ENCODE results near the gene SORCS1. TPM values are rescaled to one million over a fixed set of nuclear protein-coding genes. Genes with fewer than 3 reads are reported as not detected.

The SORCS1 gene
- total RNA-seq, 1 donor from 2014 or later = not detected

DNA sequence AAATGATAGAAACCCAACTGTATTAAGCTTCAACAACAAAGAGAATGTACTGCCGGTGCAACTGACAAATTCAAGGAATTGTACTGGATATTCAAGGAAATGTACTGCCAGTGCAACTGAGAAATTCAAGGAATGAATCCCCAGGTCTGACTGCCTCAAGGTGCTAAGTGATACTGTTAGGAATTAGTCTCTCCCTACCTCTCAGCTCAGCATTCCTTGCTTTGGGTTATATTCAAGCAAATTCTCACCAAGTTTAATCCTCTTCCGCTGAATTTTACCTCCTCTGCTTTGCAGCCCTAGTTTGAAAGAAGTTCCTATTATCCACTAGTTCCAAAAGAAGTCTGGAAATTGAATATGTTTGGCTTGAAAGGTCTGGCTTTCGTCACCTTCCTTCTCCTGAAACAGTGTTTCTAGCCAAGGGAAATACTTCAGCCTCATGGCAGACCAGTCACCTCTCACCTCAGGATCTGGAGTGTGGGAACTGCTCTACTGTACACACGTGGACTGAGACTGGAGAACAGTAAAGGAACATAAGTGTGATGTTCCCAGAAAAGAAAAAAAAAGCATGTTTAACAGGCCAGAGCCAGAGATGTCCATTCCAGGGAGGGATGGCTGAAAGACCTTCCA, 60.4 kb downstream of the SORCS1 start:
- DNase-seq (ENCODE audit: low read depth in 2 of 2) = no peak

- no peak for DNase-seq (ENCODE audit: low read depth in 2 of 2)
Observed at GRCh38 chr10:107103174-107104025, 61.1 kb downstream of the SORCS1 start.

- DNase-seq (ENCODE audit: low read depth in 2 of 2) = no peak
Observed at GRCh38 chr10:107098326-107098725, 66.2 kb downstream of the SORCS1 start.

DNA sequence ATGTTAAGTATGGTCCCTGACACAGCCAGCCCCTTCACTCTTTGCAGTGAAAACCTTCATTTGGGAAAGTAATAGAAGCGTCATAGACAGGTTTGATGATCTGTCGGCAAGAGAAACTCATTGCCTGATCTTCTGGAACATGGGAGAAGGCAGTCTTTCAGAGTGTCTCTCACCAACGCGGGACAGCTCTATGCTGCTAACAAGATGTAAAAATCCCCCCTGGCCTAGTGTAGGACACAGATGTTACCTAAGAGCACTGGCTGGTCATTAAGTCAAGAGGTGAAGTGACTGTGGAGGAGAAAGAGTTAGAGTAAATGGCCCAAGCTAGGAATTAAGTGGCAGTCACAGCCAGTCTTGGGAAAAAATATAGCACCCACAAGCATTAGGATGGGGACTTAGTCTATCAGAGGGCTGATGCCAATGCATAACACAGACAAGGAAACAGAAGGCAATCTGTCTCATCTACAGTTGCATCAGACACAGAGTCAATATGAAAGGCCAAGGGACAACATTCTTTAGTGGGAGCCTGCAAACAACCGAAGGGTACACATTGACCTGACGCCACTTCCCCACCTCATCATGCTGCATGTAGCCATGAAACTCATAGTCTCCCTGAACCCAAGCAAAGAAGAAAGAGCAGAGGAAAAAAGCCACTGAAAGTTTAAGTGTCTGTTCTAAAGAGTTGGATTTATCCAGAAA, 69.5 kb downstream of the SORCS1 start:
- no peak for DNase-seq (ENCODE audit: low read depth in 2 of 2)

GRCh38 chr10:107092321-107092720, 72.2 kb downstream of the SORCS1 start:
- DNase-seq (ENCODE audit: low read depth in 2 of 2) = no peak

DNA sequence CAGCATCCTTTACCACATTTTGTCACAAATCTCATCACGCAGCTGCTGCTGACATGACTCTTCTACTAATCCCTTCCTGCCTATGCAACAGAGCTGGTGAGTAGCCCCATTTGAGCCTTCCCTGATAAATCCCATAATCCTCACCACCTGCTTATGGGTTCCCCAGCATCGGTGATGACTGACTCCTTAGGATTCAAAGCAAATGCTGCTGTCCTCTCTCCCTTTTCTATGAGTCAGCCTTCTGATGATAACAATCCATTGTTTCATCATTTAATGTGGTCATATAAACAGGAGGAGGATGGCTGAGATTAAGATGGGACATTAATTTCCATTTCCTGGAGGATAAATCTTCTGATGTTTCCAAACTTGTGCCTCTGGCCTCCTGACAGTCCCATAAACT, 73.4 kb downstream of the SORCS1 start:
- DNase-seq (ENCODE audit: low read depth in 2 of 2) = no peak

DNA sequence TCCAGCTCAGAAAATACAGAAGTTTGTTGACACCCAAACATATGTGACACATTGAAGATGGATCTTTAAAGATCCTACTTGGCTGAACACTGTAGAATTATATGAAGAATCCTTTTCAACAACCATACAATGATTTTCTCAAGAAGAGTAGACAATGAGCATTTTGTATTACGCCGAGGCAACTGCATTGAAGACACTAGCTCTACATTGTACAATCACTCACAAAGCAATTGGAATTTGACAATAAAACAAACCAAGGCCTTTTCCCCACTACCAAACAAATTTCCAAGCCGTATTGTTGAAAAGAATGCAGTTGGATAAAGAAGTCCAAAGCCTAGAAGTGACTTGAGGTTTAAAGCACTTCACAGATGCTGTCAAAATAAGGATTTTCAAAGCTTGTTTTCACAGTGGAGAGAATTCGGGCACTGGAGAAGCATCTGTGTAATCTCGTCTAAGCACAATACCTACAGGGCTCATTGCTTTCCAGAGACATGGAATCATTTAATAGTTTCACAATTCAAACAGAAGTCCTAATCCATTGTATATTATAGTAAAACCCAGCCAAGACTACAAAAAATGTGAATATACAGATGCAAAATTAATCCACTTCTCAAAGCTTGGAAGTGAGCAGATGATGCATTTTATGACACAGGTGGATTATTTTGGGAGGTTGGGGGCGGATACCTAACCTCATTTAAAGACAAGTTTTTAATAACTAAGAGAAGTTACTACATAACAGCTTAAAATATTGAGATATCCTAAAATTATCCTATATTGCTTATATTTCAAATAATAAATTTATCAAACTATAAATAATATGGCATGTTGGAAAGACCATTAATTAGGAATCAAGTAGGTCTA, 78.6 kb downstream of the SORCS1 start:
- DNase-seq (ENCODE audit: low read depth in 2 of 2) = no peak

- no peak for DNase-seq (ENCODE audit: low read depth in 2 of 2)
Observed at GRCh38 chr10:107083388-107084009, 81.0 kb downstream of the SORCS1 start.

GRCh38 chr10:107081644-107082043, 82.9 kb downstream of the SORCS1 start:
- no peak for DNase-seq (ENCODE audit: low read depth in 2 of 2)

DNA sequence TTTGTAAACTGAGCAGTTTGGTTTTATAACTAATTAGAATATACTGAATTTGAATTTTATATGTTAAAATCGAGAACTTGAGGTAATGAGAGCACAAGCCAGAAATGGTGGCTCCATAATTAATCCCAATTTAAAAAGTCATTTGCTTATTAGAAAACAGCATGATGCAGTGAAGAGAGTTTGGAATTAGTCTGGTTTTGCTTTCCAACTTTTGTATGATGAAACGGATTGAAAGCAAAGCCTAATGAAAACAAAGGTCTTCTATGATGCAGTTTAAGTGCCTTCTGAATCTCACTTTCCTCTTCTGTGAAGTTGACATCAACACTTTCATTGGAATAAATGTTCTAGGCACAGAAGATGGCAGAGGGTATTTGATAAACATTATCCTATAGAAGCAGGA, 89.4 kb downstream of the SORCS1 start:
- no peak for DNase-seq (ENCODE audit: low read depth in 2 of 2)

- DNase-seq (ENCODE audit: low read depth in 2 of 2) = no peak
Observed at GRCh38 chr10:107072786-107073185, 91.7 kb downstream of the SORCS1 start.

DNA sequence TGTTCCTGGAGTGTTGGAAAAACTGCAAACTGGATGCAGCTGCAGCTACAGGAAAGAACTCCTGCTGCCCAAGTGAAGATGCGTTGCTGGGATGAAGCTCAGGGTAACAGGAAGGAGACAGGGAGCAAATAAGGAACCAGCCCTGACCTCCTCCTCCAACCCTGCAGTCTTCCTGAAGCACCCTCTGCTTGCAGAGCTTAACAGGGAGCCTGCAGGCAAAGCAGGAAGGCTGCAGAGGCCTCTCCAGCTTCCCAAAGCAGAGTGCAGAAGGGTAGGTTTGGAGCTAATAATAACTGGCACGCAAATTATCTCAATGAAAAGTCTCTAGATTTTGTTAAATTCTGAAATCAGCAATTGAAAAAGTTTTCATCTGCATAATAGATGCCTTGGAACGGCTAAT, 92.5 kb downstream of the SORCS1 start:
- DNase-seq (ENCODE audit: low read depth in 2 of 2) = no peak

GRCh38 chr10:107071301-107071700, 93.2 kb downstream of the SORCS1 start:
- no peak for DNase-seq (ENCODE audit: low read depth in 2 of 2)

GRCh38 chr10:107067843-107068242, 96.7 kb downstream of the SORCS1 start:
- DNase-seq (ENCODE audit: low read depth in 2 of 2) = no peak

DNA sequence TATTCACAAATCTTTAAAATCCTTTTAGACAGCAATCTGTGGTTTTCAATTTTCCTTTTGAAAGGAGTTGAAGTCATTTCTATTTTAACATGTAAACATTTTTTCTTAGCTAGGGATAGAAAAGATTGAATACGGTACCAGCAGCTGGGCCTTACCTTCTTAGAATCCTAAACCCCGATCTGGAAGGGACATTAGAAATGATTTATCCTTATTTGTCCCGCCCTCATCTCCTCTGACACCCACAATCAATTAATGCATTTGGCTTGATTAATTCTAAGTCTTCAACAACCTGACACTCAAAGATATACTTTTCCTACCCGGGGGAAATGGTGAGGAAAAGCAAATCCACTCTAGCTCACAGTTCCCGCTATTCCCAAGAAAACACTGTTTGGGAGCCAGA, 100.4 kb downstream of the SORCS1 start:
- no peak for DNase-seq (ENCODE audit: low read depth in 2 of 2)

- no peak for DNase-seq (ENCODE audit: low read depth in 2 of 2)
Observed at GRCh38 chr10:107059872-107060271, 104.6 kb downstream of the SORCS1 start.

GRCh38 chr10:107059068-107059804, 105.3 kb downstream of the SORCS1 start:
- no peak for DNase-seq (ENCODE audit: low read depth in 2 of 2)

DNA sequence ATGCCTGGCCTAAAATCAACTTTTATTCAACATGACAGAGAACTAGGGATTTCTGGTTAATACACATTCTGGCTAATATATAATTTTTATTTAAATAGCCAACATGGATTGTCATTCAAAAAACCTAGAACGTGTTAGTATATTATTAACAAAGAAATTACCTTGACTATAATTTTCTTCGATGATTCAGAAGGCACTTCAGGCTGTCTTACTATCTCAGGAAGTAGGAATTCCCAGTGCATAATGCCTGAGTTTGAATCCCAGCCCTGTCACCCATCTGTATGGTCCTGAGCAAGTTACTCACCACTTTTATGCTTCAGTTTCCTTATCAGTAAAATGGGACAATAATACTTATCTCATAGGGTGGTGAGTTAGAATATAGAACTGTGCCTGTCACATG, 106.2 kb downstream of the SORCS1 start:
- DNase-seq (ENCODE audit: low read depth in 2 of 2) = no peak

GRCh38 chr10:107056182-107056581, 108.3 kb downstream of the SORCS1 start:
- no peak for DNase-seq (ENCODE audit: low read depth in 2 of 2)

DNA sequence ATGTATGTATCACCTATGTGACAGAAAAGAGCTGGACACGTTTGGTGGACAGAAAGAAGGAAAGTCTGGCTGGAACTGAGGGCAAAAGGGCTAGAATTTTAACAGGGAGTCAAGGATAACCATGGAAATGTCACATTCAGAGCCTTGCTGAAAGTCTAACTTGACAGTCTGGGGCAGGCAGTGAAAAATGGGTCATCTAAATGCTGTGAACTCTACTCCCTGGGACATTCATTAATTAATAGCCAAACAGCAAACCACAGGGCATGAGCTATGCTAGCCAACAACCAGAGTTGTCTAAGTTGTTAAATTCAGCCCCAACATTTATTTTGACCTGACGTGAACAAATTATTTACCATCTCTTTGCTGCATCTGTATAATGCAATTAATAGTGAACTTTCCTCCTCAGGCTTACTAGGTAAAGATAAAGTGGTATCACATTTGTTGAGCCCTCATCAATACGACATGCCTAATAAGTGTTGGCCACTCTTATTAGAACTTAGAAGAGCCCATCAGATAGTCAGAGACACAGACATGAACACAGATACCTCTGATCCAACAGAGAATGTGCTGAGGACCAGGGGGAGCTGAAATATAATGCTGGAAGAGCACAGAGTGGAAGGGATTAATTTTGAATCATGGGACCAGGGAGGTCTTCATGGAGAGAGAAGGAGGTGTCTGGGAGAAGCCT, 109.9 kb downstream of the SORCS1 start:
- no peak for DNase-seq (ENCODE audit: low read depth in 2 of 2)
